ENCODE data around the gene ZBTB20.
A peak's percentile ranks its signal among the peaks of the same experiment; 100 is the strongest.
"Not testable (repeated sequence)": the region's sequence is repeated elsewhere in the genome, so short reads cannot be mapped to it uniquely, and the experiment has no call there.

Gene ZBTB20

DNA sequence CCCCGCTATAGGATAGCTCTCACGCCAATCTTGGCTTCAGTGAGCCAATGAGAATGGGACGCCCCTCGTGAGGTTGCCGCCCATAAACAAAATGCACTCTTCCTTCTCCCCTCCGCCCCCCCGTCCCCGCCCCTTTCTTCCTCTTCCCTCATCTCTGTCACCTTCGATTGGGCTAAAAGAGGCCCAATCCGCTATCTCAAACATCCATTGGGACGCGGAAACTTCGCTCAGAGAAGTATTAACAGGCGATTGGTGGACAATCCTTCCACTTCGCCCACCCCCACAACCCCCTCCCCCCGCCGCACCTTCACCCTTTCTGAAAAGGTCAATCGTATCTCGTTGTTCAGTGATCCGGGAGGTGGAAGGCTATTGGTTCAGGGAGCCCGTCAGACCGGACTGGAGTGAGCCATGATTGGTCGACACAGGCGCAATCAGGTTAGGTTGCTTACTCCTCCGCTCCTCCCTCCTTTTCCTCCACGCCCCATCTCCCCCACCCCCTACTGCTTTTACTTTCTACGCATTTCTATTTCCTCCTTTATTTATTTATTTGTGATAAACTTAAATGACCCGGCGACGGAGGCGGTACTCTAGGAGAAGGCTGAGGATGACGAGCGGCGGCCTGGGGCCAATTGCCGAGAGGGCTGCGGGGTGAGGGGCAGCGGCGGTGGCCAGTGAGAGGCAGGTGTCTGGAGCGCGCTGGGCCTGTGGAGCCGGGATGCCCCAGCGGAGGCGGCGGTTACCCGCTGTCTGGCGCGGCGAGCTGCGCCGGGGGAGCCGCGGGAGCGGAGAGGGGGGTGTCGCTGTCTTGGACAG, 447 bp upstream of the ZBTB20 start:
- DNase-seq: peak; percentile 100

DNA sequence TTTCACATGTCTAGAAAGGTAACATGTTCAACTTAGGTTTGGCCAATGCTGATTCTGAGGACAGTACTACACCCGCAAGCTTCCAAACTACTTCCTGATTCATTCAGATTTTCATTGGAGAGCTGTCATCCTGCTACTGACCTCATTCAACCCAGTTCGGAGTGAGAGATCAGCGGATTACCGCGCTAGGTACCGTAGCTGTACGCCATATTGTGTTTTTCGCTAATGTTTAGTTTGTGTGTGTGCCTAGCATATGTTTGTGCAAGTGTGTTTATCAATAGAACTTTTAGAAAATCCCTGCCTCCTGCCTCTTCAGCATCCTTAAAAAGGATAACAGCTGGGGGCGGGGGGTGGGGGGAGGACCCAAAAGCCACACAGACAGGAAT, 1.1 kb downstream of the ZBTB20 start:
- DNase-seq: peak; percentile 64

DNA sequence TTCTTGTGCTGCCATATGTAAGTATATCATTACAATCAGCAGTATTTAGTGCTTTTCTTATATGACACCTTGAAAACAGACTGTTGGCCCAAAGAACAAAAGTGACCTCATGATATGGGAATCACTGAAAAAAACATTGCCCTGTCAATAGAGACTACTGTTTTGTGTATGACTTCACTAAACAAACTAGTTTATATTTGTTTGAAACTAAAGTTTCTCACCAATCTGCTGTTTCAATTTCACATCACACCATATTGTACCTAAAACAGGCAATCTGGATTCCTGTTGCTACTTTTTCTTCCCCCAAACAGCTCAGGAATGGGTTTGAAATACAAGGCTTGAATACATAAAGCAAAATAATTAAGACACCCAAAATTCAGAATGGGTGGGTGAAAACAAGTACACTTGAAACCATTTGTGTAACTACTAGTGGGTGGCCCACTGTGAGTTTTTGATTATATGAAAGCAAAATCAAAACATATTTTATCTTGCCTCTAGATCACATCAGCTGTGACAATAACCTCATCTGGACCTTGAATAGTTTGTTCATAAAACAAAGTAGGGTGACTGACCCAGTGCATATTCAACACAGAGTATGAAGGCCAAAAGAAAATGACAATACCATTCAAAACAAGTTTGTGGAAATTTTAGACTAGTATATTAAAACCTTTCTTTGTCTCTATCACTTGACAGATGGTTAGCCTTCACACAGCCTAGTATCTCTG, 5.9 kb downstream of the ZBTB20 start:
- no peak for DNase-seq

DNA sequence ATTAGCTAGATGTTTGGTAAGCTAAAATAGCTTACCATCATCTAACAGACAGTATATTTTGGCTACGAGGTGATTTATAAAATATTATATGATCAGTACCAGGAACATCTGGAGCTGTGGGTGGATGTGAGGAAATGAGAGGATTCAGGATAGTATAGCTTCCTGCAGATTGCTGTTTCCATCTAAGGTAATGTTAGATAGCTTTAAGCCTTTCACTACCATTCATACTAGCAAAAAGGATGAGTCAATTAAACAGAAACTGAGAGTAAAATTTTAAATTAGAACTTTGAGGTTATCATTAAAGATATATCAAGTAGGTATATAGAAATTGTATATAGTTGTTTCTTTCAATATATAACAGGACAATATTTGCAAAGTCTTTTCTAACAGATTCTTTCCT, 8.0 kb downstream of the ZBTB20 start:
- DNase-seq: no peak

DNA sequence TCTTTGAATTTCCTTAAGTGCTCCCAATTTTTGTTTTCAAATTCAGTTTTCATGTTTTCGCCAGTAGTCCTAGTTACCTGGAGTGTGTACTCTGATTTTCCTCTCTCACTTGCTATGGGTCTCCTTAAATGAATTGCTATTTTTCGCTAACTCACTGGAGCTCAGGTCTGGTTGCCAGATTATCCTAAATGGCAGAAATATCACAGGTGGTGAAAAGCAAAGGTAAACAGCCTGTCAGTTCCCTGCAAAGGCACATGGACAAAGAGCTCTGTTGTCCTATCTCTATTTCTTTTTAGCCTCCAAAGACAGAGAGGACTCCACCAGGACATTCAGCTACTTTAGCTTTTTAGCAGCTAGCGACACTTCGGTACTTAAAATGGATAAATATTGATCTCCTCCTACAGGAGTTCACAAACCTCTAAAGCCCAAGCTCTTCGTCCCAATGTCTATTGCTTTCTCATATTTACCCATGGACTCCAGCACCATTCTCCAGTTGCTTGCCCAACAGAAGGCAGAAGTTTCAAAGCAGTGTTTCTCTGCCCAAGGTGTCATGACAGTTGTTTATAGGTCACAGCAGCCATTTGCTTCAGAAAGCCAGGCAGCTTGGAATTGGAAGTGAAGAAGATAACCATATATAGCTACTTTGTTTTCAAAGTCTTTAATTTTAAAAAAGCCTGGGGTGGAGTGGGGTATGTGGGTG, 12.3 kb downstream of the ZBTB20 start:
- no peak for DNase-seq

DNA sequence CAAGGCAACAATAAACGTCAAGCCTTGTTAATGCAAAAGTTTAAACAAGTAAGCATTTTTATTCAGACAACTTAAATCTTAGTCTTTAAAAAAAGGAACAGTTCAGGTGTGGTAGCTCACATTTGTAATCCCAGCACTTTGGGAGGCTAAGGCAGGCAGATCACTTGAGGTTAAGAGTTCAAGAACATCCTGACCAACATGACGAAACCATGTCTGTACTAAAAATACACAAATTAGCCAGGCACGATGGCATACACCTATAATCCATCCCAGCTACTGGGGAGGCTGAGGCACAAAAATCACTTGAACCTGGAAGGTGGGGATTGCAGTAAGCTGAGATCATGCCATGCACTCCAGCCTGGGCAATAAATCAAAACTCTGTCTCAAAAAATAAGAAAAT, 19.9 kb downstream of the ZBTB20 start:
- no peak for DNase-seq

DNA sequence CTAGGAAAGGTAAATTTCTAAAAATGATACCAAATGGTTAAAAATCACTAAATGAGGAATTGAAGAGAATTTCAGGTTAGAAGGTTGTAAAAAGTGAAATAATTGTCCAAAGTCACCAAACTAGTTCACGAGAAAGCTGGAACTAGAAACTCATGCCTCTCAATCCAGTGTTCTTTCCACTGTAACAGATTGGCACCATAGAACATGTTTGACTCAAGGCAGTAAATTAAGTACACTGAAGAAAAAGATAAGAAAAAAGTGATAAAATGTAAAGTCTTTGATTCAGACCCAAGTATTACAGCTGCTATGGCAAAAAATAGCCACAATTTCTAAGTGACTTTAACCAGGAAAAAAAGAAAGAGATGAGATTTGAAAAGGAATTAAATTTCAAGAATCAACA, 26.5 kb downstream of the ZBTB20 start:
- no peak for DNase-seq

DNA sequence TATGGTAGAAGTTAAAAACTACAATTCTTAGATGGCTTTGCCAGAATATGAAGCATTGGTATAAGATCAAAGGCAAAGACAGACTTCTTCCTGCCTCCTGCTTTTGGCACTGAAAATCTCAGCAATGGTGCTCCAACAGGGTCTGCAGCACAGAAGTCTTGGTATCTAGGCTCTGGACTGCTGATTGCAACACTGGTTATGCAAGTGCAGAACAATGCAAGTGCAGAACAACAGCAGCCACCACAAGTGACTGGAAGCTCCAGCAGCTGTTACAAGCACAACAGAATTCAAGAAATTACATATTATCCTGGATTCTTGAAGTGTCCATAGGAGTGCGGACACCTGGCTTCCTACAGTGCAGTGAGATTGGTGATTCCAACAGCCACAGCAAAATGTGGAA, 33.7 kb downstream of the ZBTB20 start:
- no peak for DNase-seq

DNA sequence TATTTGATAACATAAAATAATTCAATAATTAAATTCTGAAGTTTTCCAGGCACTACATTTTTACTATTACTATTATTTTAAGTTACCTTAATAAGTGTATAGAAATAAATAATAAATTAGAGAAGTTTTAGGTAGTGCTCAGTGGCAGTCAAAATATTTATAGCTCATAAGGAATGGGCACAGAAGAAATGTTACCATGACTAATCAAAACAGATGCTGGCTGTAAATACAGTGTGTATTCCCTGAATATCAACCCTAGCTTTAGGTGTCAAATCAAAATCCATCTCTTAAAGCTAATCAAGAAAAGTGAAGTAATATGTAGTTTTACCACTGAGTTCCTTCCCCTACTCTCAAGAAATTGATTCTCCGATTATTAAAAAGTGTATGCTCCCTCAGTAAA, 35.5 kb downstream of the ZBTB20 start:
- no peak for DNase-seq

DNA sequence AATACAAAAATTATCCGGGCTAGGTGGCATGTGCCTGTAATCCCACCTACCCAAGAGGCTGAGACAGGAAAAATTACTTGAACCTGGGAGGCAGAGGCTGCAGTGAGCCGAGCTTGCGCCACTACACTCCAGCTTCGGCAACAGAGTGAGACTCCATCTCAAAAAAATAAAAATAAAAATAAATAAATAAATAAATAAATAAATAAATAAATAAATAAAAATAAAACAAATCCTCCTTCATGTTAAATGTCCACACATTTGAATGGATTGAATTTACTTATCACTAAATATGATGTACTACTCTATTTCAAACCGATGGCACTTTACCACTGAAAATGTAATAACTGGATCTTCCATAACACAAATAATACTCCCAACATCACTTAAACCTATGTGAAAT, 36.3 kb downstream of the ZBTB20 start:
- DNase-seq: no peak

DNA sequence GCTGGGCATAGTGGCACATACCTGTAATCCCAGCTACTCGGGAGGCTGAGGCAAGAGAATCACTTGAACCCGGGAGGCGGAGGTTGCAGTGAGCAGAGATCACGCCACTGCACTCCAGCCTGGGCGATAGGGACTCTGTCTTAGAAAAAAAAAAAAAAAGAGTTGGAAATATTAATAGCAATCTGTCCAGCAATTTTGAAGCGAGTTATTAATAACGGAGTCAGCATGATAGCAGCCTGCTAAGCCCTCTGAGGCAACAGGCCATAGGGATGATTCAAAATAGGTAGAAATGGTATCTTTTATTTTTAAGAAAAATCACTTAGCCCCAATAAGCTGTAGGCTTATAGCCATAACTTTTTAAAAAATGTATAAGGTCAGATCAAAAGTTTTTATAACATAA, 37.0 kb downstream of the ZBTB20 start:
- not testable (repeated sequence) for DNase-seq

DNA sequence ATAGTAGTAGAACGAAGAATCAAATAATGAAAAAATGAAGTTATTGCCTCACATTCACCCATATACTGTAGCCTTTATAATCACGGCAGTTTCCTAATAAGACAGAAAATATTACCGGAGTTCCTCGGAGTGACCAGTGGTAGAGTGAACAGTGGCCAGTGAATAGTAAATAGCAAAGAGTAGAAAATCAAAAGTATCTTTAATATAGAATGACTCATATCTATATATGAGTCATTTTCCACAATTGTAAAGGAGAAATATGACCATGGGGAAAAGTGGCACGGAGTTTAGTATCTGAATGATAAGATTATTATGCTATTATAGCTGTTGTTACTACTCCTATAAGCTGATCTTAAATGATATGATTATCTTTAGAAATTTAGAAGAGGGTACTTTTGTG, 38.5 kb downstream of the ZBTB20 start:
- DNase-seq: no peak

DNA sequence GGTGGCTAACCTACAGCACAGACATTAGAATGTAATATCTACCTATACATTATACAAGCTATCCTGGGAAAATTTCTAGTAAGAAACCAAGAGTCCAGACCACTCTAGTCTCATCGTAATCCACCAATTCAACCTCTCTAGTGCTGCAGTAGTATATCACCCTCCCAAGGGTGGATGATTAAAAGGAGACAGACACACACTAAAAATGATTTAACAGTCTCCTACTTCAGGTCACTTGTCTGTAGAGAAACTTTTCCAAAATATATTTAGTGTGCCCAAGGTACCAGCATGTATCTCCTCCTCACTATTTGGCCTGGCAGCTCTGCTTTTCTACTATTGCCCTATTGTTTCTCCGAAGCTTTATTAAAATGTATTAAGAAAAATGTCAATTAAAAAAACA, 45.0 kb downstream of the ZBTB20 start:
- DNase-seq: no peak

DNA sequence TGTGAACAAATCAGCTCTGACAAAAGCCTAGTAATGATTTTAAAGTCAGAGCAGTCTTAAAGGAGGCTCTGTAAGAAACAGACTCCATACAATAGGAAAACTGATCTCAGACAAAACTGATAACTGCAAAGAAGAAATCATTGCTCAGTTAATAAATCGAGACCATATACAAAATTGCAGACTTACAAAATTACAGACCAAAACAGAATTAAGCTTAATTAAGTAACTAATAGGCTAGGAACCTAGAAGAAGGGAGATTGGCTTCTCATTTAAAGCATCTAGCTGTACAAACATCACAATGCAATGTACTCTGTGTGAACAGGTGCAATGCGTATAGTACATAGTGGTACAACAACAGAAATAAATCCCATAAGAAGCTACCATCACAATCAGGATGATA, 46.3 kb downstream of the ZBTB20 start:
- no peak for DNase-seq

DNA sequence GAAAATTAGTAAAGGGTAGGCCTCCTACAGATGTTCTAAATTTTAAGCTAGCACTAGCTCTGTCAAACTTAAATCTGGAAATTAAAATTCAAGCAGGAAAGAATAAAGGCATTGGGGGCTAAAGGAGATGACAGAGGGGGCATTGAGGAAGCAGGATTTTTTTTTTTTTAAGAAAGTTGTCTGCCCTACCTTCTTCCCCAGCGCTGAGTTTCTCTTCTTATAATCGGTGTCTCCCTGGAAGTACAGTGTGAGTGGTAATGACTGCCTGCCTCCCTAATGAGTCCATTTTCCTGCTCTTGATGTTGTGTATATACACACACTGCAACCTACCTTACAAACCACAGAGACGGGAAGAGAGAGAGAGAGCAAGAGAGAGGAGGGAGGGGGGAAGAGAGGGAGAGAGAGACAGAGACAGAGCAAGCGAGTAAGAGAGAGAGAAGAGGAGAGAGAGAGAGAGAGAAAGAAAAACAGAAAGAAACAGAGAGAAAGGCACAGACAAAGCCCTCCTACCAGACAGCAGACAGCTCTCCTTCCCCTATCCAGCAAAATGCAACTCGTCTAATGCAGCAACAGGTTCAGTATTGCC, 47.0 kb downstream of the ZBTB20 start:
- peak; percentile 81 for DNase-seq

DNA sequence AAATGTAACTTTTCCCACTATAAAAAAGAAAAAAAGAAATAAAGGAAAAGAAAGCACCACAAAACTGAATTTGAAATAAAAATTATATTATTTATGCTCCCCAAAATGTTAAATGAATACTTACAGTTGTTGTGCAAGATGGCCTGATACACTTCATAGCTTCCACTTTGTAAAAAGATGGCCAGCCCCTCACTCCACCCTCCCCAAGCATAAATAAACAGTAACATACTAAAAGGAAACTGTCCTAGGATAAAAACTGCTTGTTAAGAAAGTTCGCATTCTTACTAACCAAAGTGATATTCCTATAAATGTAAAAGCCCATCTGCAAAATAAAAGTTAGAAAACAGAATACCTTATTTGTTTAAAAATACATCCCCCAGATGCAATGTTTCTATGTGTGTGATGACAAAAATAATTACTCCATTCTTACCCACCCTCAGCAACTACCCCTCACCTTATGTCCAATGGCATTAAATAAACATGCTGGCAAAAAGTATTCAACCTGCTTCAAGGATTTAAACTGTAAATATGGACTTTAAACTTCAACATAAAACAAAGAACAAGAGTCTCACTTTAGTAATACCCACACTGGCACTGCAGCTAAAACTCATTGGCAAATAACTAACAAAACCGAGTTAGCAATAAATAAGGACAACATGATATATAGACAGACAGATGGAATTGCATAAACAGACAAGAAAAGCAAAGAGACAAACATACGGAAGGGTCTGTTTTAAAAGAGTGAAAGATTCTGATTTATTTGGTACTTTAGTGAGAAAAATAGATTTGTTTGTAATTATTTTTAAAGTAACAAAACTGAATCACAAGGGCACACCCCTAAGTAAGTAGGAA, 47.7 kb downstream of the ZBTB20 start:
- DNase-seq: no peak

DNA sequence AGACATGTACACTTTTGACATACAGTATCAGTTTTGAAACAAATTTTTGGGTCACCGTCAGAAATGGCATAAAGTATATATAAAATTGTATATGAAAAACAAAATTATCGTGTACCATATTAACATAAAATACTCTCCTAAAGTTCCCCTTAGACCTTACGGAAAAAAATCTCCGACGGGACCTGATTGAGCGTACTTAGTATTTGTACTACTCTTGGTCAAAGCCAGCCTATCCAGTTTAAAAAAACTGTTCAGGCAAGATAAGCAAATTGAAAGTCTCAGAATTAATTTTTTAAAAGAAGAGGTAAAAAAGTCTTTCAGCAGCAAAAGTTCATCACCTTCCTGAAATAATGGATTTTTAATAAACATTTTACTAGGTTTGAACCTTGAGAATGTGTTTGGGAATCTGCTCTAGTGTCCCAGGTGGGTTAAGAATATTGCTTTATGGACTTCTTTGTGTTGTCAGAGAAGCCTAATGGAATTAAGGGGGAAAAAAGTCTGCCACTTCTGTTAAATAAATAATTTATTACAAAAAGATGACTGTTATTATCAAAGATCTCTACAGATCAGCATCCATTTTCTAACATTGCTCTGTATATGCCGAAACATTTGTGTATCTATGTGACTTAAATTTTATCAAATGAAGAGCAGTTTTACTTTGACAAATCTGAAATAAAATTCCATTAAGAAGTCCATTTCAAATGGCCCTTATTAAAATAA, 48.6 kb downstream of the ZBTB20 start:
- no peak for DNase-seq

DNA sequence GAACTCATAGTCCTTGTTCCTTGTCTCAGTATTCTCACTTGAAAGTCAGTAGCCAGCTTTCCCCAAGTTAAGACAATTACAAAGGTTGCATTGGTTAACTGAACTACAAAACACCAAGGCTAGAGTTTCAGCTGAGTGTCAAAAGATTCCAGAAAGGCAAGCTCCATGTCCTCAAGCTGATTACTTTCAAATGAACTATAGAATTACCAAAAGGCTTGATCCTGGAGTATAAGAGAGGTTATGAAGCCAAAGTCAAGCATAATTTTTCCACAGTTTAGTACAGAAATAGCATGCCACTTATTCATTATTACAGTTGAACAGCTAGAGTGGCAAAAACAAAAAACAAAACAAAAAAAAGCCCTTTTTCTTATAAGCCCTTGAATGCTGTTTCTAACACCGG, 51.9 kb downstream of the ZBTB20 start:
- DNase-seq: no peak

DNA sequence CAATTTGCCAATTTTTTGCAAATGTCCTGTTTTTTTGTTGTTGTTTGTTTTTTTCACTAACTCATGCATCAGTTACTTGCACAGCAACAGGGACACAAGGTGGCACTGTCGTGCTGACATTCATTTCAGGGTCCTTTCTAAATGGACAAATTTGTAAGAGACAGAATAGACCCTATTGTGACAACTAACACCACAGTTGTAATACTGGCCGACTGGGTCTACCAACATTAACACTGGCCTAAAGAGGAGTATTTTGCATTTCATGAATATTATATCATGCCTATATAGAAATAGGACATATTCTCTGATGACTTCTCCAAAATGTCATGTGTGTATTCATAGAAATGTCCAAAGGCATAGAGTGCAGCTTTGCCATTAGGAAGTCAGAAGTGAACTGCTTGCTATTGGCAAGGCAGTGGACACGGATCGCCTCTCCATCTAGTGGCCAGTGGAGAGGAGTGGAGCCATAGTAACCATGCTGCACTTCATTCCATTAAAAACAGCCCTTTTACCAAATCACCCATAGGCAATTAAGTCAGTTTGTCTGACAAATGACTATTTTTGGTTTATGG, 54.8 kb downstream of the ZBTB20 start:
- DNase-seq: peak; percentile 60

DNA sequence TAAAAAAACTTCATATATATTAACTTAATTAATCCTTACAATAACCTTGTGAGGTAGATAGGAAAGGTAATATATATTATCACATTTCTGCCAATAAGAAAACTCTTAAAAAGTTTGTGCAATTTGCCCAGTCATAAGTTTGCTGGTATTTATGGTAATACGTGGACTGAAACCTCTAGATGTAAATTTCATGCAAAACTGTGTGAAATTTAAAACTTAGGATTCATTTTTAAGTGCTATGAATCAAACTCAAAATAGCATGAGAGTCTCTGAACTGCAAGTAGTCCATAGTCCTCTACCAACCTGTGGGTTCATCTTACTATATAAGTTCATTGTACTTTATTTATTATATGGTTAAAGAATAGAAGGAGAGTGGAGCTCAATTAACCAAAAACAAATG, 56.4 kb downstream of the ZBTB20 start:
- no peak for DNase-seq

DNA sequence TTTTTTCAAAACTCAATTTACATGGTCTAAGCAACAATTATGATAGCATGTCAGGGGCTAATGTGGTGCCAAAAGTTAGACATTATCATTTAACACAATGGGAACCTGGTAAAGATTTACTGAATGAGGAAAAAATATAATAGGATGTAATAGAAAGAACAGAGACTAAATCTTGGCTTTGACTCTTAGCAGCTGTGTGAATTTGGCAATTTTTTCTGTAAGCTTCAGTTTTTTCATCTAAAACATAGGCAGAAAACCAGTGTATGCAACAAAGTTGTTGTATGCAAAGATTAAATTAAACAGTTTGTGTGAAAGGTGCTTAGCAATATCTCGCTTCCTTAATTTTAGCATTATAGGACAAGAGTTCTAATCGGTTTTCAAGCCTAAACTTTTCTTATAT, 57.6 kb downstream of the ZBTB20 start:
- no peak for DNase-seq

DNA sequence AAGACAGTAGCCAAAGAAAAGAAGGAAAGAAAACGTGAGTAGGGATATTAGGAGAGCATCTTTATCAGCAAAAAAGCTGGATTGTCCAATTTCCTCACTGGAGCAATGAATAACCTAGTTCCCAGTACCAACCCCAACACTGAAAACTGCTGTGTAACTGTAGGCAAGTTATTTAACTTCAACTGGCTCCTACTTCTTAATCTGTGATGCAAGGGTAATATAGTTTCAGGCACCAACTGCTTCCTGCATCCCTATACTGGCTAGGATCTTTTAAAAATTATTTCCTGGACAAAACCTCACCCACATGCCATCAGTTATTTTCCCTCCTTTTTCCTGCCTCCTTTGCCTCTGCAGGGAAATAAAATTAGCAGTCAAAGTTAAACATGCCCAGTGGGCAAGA, 59.6 kb downstream of the ZBTB20 start:
- no peak for DNase-seq

Data from CD4-positive, alpha-beta T cell treated with Interleukin-4 for 4 hours (primary cell).